Measurements from ENCODE around the gene KRTAP4-16.

DNA sequence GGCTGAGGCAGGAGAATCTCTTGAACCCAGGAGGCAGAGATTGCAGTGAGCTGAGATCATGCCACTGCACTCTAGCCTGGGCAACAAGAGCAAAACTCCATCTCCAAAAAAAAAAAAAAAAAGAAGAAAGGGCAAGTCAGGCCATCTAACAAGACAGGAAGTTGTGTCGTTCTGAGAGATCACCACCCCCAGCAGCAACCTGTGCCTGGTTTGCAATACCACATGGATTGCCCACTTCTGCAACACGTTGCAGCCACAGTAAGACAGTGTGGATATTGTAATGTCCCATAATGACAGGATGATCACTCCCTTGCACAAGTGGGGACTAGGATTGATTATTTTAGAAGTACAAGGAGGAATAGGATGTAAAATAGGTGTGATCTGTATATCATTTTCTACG, 33.0 kb downstream of the KRTAP4-16 start:
- TF ChIP-seq, protein P1, sequence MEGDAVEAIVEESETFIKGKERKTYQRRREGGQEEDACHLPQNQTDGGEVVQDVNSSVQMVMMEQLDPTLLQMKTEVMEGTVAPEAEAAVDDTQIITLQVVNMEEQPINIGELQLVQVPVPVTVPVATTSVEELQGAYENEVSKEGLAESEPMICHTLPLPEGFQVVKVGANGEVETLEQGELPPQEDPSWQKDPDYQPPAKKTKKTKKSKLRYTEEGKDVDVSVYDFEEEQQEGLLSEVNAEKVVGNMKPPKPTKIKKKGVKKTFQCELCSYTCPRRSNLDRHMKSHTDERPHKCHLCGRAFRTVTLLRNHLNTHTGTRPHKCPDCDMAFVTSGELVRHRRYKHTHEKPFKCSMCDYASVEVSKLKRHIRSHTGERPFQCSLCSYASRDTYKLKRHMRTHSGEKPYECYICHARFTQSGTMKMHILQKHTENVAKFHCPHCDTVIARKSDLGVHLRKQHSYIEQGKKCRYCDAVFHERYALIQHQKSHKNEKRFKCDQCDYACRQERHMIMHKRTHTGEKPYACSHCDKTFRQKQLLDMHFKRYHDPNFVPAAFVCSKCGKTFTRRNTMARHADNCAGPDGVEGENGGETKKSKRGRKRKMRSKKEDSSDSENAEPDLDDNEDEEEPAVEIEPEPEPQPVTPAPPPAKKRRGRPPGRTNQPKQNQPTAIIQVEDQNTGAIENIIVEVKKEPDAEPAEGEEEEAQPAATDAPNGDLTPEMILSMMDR (IDR thresholded peaks at IDR 0.05) = no peak
- TF ChIP-seq EZH2 (IDR thresholded peaks at IDR 0.05; ENCODE audit: borderline replicate concordance, insufficient read depth, low read depth, low read length, poor library complexity, severe bottlenecking) = no peak

Measured in B cell (primary cell).